GM10847 (cell line): ENCODE data around the gene SYNE3.

Experiments used
- POLR2A ChIP-seq: IDR thresholded peaks from 2 replicates; pipeline ENCODE4 v1.6.1; 2011; ENCODE audit not compliant: insufficient read length; ENCODE audit errors: extremely low read depth

SYNE3 gene

GRCh38 chr14:95467232-95467631 lies 49.2 kb downstream of the SYNE3 start:
- TF ChIP-seq POLR2A = no peak
